Mucosa of descending colon (tissue), 3 donors: Measurements from ENCODE around the gene SELENOI. TPM values are rescaled to one million over a fixed set of nuclear protein-coding genes. Genes with fewer than 3 reads are reported as not detected.

ENCODE experiments used
- ATAC-seq: fragments of 200-7000 bp; cut with Tn5 transposase; one replicate; pipeline ENCODE4 v1.9.1; 2020; ENCODE audit warnings: mild to moderate bottlenecking, moderate library complexity
- DNase-seq, 3 donors: peaks; one replicate each; pipeline ENCODE4 v3.0.0-alpha.2; 2020
- H3K36me3 ChIP-seq: fragments of 200-600 bp; one replicate; pipeline ENCODE4 v1.8.0; 2021; ENCODE audit warnings: low read depth, mild to moderate bottlenecking
- H3K4me1 ChIP-seq: fragments of 200-600 bp; one replicate; pipeline ENCODE4 v1.8.0; 2021; ENCODE audit warnings: low read depth, mild to moderate bottlenecking
- H3K4me3 ChIP-seq: fragments of 200-600 bp; one replicate; pipeline ENCODE4 v1.8.0; 2021; ENCODE audit warnings: mild to moderate bottlenecking
- H3K9me3 ChIP-seq: fragments of 200-600 bp; one replicate; pipeline ENCODE4 v1.8.0; 2021; ENCODE audit warnings: mild to moderate bottlenecking
- CTCF ChIP-seq: fragments of 200-600 bp; IDR thresholded peaks from one replicate; pipeline ENCODE4 v1.8.0; 2022; ENCODE audit warnings: antibody characterized with exemption, mild to moderate bottlenecking
- intact Hi-C, 2 donors: fragments of 100-400 bp; cut with DNase I in 1 of 2; cut with micrococcal nuclease in 1 of 2; formaldehyde crosslinking; loops; one replicate each; pipeline versions ENCODE4 v1.11.0 to v1.11.1; 2022; cut with DNase I, micrococcal nuclease
- total RNA-seq, 3 donors: library from RNA; stranded (reverse); fragmentation: NEBNext Ultra II Directional in 2 of 3; extraction: Animal tissue kit (Norgen Biotek cat#: 25700) in 2 of 3; gene quantifications; one replicate each; pipeline versions ENCODE4 v1.2.1 to v1.2.4, GENCODE V29; 2021 to 2023
- donor health status: DM: no; HTN: no; CAD: no; lungs with moderate emphysema.
- donor health status: DM: no; HTN: no; CAD: no.
- donor health status: DM: no; HTN: yes; CAD: no.

SELENOI gene
- total RNA-seq, 3 donors from 2014 or later, result 27.4 to 42.6 (median 28.0) TPM

GRCh38 chr2:26442301-26442700 is 96.4 kb downstream of the SELENOI start:
- ATAC-seq, result no peak
- H3K36me3 ChIP-seq, result no peaks in the 10 kb centered on the region
- intact Hi-C loops, result no loop called here
- no peaks in the 10 kb centered on the region for H3K9me3 ChIP-seq
- no peaks in the 10 kb centered on the region for H3K4me1 ChIP-seq
- H3K4me3 ChIP-seq, result no peak overlapping the region
- no peak for DNase-seq
- no peak for TF ChIP-seq CTCF

- intact Hi-C loops, result no loop called here
- ATAC-seq (peak; percentile 67), DNase-seq (no peak)
- H3K4me1 ChIP-seq, result no peaks in the 10 kb centered on the region
- TF ChIP-seq CTCF, result no peak
- no peaks in the 10 kb centered on the region for H3K9me3 ChIP-seq
- H3K4me3 ChIP-seq, result no peak overlapping the region
- H3K36me3 ChIP-seq, result no peaks in the 10 kb centered on the region
Measured at GRCh38 chr2:26442707-26443106, 96.8 kb downstream of the SELENOI start.

GRCh38 chr2:26444236-26444635 is 98.3 kb downstream of the SELENOI start:
- Histone ChIP-seq H3K4me1 (no peaks in the 10 kb centered on the region), H3K36me3 (no peaks in the 10 kb centered on the region), H3K4me3 (no peak overlapping the region), H3K9me3 (no peaks in the 10 kb centered on the region)
- DNase-seq (no peak), ATAC-seq (no peak)
- no peak for TF ChIP-seq CTCF
- intact Hi-C loops, result no loop called here

Other genes with a start within 250 kb of the SELENOI start
- gene GAREM2, start 173.1 kb upstream of the SELENOI start, total RNA-seq, result 1 to 10 TPM; 4.0 to 8.8 (median 6.7) TPM
- gene HADHA, start 101.5 kb upstream of the SELENOI start, total RNA-seq, result 100 to 1,000 TPM; 185 to 252 (median 226) TPM
- 100 to 1,000 TPM; 144 to 186 (median 149) TPM for gene HADHB, start 101.2 kb upstream of the SELENOI start, total RNA-seq
- under 1 TPM; 0.13 to 0.77 (median 0.32) TPM for gene ADGRF3, start 646 bp downstream of the SELENOI start, total RNA-seq
- not detected for gene DRC1, start 55.8 kb downstream of the SELENOI start, total RNA-seq
- under 1 TPM in 1 of 3 donors, not detected in 2; 0.60 TPM for gene OTOF, start 132.0 kb downstream of the SELENOI start, total RNA-seq